KBM-7 (cell line): ENCODE results near the gene PANX1.
"Not testable (repeated sequence)": the region's sequence is repeated elsewhere in the genome, so short reads cannot be mapped to it uniquely, and the experiment has no call there.

ENCODE experiments used
- DNase-seq: peaks from one replicate; pipeline ENCODE4 v3.0.0-alpha.2; 2015
- in situ Hi-C: fragments of 300-500 bp; cut with MboI; formaldehyde crosslinking; loops from 2 replicates; pipeline ENCODE4 v1.14.3; 2020; ENCODE audit warnings: low sequenced_read_pairs, low pct_unique_long_range_greater_than_20kb, mixed read lengths

PANX1 gene, protein sequence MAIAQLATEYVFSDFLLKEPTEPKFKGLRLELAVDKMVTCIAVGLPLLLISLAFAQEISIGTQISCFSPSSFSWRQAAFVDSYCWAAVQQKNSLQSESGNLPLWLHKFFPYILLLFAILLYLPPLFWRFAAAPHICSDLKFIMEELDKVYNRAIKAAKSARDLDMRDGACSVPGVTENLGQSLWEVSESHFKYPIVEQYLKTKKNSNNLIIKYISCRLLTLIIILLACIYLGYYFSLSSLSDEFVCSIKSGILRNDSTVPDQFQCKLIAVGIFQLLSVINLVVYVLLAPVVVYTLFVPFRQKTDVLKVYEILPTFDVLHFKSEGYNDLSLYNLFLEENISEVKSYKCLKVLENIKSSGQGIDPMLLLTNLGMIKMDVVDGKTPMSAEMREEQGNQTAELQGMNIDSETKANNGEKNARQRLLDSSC

DNA sequence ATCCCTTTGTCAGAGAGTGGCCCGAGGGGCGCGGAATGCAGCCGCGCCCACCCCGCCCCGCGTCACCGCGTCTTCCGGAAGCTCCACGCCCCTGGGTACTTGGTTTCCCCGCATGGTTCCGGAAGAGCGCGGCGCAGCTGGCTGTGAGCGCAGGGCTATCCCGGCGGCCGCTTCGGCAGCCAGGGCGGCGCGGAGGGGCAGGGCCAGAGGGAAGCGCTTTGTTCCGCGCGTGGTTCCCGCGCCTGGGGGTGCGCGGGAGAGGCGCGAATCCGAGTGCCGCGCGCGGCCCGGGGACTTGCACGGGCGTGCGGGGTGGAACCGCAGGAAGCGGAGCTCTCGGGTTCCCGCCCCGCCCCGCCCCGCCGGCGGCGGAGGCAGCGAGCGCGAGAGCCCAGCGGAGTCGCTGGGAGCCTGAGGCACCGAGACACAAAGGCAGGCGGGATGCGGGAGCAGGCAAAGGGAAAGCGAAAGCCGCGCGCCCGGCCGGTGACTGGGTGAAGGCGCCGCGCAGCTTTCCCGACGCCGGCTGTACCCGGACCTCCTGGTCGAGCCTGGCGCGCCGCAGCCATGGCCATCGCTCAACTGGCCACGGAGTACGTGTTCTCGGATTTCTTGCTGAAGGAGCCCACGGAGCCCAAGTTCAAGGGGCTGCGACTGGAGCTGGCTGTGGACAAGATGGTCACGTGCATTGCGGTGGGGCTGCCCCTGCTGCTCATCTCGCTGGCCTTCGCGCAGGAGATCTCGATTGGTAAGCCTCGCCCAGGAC is at the start of gene PANX1:
TSS of gene PANX1 (plus strand) at position 96 of the 766 bp plus-strand sequence. CDS start at position 568, 472 bp downstream.
- DNase-seq, result peak; percentile 88

DNA sequence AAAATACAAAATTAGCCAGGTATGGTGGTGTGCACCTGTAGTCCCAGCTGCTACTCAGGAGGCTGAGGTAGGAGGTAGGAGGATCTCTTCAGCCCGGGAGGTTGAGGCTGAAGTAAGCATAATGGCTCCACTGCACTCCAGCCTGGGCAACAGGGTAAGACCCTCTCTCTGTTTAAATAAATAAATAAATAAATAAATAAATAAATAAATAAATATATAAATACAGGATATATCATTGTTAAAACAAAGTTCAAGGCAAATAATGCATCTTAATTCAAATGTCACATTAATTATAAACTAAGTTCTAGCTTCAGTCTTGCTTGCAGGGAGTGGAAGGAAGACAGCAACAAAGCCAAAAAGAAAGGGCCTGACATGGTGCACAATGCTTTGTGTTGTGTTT is 44.5 kb upstream of the PANX1 start:
- DNase-seq, result no peak
- in situ Hi-C loops, result no loop called here

More for the DNA sequence above, at the start of gene PANX1:
- in situ Hi-C loops, result no loop called here

DNA sequence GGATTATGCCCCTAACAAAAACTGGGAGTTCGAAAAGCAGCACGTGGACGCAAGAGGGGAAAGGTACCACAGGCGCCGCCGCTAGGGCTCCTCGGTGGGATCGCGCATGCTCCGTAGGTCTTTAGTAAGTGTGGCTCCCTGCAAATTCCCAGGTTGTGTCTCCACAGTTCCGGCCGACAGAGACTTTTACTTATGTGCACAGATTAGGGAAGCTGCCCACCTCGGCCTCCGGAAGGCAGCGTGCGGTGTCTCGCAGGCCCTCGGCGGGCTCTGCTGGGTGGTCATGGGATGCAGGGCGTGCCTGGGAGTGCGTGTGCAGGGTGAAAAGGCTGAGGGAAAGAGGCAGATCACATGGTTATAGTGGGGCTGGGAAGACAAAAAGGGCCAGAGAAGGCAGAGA is 39.7 kb upstream of the PANX1 start:
- in situ Hi-C loops, result no loop called here
- no peak for DNase-seq

DNA sequence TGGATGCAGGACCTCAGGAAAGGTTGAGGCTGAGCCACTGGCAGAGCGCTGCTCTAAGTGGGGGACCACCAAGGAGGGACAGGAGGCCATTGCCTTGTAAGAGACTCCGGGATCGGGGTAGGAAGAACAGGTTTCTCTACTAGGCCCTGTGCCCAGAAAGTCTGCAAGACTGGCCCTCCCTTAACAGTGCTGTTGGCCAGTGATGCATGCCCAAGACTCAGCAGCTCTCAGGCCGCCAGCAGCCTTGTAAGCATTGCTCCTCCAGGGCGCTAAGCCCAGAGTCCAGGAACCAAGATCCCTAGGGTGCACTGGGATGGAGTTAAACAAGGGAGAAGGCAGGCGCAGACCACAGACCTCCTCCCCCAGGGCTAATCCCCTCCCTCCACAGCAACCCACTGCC is 39.3 kb upstream of the PANX1 start:
- no peak for DNase-seq
- in situ Hi-C loops, result no loop called here

DNA sequence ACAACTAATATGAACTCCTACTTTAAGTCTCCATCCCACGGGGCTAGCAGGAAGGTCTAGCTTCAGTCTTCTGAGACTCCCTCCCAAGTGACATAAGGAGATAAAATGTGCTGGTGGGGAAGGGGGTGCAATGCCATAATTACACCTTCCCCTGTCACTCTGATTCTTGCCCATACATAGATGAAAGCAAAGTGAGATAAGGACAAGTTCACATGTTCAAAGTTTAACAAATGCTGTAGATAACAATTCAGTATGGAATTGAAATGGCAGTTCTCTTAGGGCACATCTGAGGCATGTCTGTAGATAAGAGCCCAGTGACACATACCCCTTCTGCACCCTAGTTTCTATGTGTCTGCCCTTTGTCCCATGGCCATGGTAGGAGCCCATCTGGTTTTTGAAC is 38.2 kb upstream of the PANX1 start:
- in situ Hi-C loops, result no loop called here
- DNase-seq, result no peak

DNA sequence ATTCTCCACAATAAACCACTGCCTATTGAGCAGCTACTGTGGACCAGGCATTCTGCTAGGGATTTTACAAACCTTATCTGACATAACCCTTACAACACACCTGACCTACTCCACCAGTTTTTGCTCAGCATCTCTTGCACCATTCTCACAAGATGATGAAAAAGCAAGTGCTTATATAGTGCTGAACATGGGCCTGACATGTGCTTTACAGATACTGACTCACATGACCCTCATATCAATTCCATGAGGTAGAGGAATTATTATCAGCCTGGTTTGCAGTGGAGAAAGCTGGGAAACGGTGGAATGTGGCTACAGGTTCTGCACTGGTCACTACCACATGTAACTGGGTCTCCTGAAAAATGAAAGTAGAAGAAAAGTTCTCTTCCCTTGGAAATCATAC is 37.5 kb upstream of the PANX1 start:
- no peak for DNase-seq
- in situ Hi-C loops, result no loop called here

DNA sequence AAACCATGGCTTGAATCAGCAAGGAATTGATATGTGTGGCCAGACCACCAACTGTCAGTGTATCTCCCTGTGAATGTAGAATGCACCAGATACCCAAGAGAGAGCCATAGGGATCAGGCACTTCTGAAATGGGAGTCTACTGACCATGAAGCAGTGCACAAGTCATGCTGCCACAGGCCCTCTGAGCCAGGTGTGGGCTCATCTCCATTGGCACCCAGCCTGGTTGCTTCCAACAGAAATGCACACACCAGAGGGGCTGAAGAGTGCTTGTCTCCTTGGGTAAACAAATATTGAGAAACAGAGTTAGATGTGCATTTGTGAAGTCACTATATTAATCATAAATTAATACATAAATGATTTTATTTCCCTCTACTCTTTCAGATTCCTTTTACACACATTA is 28.4 kb upstream of the PANX1 start:
- in situ Hi-C loops, result no loop called here
- no peak for DNase-seq

DNA sequence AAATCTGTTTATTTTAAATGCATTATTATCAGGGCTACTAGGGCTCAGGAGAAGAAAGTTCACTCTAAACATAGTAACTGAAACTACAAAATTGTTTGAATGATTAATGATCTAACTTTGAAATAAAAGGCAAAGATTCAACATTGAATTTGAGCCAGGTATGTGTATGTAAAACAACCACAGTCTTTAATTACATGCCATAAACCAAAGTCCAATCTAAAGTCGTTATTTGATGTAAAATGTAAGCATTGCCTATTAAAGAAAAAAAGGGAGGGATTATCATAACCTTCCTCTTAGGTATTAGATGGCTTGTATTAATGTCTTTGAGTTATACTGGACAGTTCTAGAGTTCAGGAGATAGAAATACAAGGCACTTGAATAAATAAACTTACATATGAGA is 25.2 kb upstream of the PANX1 start:
- no peak for DNase-seq
- in situ Hi-C loops, result no loop called here

DNA sequence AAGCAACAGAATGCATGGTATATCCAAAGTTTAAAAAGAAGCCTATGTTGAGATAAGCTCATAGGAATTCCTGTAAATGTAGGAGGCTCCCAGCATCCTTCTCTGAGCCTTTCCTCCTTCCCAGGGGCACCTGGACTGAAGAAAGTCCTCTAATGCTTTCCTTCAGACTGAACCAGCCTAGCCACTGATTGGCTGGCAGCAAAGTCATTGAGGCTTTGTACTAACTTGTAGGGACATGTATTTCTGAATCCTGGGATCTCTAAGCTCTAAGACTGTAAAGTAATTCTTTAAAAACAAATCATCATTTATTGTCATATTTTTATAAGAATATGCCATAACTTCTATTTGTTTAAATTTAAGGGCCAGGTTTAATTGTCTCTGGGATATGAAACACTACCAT is 23.9 kb upstream of the PANX1 start:
- no peak for DNase-seq
- in situ Hi-C loops, result no loop called here

DNA sequence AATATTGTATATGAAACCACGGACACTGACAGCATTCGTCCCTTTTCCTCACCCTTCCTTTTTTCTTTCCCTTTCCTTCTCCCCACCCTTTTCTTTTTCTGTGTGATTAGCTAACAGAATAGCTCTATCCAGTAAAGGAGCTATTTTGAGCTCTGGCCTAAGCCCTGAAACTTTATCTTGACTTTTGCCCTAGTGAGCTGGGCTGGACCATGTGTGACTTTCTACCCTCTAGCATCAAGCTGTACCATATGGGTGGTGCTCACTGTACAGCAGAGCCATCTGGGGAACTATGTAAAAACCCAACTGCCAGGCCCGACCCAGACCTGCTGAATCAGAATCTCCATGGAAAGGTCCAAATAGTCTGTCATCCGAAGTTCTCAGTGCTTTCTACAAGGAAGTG is 21.9 kb upstream of the PANX1 start:
- in situ Hi-C loops, result no loop called here
- no peak for DNase-seq

DNA sequence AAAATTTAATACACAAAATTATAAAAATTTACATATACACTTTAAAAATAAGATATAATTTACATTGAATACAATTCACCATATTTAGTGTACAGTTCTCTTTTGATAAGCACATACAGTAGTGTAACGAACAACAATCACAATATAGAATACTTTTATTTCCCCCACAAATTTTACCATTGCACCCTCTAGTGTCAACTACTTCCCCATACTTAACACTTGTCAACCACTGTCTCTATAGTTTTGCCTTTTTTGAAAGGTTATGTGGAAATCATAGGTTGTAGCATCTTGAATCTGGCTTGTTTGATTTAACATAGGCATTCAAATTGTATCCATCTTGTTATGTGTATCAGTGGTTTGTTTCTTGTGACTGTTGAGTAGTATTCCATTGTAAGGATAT is 21.3 kb upstream of the PANX1 start:
- in situ Hi-C loops, result no loop called here
- no peak for DNase-seq

DNA sequence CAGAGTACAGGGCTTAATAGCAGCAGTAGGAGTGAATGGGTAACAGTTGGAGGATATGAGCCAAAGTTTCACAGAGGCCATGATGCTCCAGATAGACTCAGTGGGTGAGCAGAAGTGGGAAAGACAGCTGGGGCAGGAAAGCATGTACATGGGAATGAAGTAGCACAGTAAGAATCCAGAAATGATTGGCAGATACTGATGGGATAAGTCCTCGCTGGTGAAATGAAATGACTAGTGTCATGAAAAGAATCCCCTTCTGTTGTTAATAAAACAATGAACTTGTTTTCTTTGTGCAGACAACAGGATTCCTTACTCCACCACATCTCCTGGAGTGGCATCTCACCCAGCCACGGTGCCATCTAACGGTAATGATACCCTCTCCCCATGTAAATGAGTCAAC is 17.4 kb upstream of the PANX1 start:
- no peak for DNase-seq
- in situ Hi-C loops, result no loop called here

DNA sequence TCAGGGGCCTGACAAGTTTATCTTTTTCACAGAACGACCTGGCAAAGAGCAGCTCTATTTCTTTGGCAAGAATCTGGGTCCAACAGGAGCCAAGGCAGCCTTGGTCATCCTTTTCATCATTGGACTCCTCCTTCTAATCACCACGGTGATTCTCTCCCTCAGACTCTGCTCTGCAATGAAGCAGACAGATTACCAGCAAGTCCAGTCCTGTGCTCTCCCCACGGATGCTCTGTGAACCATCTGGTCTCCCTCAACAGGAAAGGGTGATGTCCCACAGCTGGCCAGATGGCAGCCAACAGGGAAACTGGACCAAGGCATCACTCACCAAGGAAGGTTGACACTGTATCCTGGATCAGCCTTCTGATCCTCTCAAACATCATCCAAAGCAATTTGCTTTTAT is 17.0 kb upstream of the PANX1 start:
- DNase-seq, result no peak
- in situ Hi-C loops, result no loop called here

DNA sequence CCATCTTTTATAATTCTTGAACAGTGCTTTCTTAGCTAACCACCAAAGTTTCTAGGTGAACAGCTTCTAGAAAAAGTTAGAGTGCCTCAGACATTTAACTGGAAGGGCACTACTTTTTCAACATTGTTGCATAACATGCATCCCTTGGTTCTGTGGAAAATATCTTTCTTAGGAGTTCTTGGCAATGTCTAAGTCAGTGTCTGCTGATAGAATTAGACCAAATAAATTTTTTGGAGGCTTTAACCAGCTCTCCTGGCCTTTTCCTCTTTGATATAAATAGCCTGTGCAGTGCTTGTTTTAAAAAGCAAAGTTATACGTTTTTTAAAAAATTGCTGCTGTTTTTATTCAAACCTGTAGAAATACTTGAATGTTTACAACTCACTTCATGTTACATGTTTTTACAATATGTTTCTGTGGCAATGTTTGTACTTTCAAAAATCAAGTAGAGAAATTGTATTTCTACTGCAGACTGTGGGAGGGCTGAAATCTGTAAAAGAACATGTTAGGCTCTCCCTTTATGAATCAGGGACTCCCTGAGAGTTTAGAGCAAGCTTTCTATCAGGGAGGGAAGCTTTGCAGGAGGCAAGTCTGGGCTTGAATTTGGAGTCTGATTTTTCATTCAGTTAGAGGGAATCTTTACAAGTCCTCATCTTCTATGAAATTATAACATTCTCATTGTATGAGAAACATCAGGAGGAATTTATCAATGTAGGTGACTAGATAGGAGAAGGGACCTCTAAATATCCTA is 16.3 kb upstream of the PANX1 start:
- DNase-seq, result no peak
- in situ Hi-C loops, result no loop called here

DNA sequence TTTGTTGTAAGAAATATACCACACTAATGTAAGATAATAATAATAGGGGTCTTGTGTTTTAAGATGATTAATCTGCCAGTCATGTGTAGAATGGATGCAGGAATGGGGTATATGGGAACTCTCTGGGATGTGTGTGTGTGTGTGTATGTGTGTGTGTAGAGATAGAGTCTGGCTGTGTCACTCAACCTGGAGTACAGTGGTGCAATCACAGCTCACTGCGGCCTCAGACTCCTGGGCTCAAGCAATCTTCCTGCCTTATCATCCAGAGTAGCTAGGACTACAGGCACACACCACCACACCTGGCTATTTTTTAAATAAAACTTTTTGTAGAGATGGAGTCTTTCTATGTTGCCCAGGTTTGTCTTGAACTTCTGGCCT is 11.5 kb upstream of the PANX1 start:
- in situ Hi-C loops, result no loop called here
- no peak for DNase-seq

DNA sequence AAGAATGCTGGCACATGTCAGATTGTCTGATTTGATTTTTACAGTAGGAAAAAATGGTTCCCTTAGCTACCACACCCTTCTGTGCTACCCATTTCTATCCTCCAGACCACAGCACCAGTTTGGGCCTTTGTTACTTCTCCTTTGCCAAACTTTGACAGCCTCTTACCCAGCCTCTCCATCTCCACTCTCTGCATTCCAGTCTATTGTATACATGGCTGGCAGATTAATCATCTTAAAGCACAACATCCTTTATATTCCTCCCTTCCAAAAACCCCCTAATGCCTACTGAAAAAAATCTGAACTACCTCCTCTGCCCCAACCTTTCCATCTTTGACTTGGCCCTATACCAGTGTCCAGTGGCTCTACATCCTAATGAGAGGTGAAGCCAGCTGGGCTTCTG is 10.8 kb upstream of the PANX1 start:
- in situ Hi-C loops, result no loop called here
- DNase-seq, result no peak

DNA sequence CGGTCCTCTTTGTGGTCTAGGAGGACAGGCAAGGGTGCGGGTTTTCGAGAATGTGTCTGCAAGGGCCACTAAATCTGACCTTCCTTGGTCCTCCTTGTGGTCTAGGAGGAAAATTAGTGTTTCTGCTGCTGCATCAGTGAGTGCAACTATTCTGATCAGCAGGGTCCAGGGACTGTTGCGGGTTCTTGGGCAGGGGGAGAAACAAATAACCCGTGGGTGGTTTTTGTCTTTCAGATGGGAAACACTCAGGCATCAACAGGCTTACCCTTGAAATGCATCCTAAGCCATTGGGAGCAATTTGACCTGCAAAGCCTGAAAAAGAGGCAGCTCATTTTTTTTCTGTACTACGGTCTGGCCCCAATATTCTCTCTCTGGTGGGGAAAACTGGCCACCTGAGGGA is 9.0 kb upstream of the PANX1 start:
- DNase-seq, in situ Hi-C loops: not testable (repeated sequence)

DNA sequence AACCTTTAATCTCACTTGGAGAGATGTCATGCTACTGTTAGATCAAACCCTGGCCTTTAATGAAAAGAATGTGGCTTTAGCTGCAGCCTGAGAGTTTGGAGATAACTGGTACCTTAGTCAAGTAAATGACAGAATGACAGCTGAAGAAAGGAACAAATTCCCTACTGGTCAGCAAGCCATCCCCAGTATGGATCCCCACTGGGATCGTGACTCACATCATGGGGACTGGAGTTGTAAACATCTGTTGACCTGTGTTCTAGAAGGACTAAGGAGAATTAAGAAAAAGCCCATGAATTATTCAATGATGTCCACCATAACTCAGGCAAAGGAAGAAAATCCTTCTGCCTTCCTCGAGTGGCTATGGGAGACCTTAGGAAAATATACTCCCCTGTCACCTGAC is 8.1 kb upstream of the PANX1 start:
- in situ Hi-C loops, DNase-seq: not testable (repeated sequence)

DNA sequence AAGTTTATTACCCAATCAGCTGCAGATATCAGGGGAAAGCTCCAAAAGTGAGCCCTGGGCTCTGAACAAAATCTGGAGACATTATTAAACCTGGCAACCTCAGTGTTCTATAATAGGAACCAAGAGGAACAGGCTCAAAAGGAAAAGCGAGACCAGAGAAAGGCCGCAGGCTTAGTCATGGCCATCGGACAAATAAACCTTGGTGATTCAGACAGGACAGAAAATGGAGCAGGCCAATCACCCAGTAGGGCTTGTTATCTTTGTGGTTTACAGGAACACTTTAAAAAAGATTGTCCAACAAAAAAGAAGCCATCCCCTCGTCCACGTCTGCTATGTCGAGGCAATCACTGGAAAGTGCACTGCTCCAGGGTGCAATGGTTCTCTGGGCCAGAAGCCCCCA is 7.7 kb upstream of the PANX1 start:
- no peak for DNase-seq
- in situ Hi-C loops, result no loop called here
